Non-pigmented ciliary epithelial cell (primary cell): ENCODE results near the gene MAP3K4.
A peak's percentile ranks its signal among the peaks of the same experiment; 100 is the strongest.

ENCODE experiments used
- DNase-seq: peaks from one replicate; pipeline ENCODE4 v3.0.0-alpha.2; 2010; ENCODE audit warnings: low read depth

Gene MAP3K4

DNA sequence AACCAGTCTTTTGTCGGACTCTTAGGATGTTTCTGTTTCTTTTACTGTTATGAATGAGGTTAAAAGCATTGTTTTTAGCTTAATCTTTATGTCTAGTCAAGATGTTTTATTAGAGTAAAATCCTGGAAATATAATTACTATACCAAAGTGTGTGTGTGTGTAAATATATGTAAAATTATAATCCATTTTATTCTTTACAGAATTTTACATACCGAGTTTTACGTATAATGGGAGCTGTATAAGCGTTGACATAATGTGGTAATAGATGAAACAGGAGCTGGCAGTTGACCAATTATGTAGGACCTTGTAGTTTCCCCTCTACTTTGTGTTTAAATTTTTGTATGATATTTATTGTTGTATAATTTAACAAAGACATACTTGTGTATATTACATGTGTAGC is 16.7 kb downstream of the MAP3K4 start:
- no peak for DNase-seq

GRCh38 chr6:161009991-161010390 is 18.4 kb downstream of the MAP3K4 start:
- DNase-seq = no peak

- DNase-seq = no peak
These were observed 18.8 kb downstream of the MAP3K4 start for GRCh38 chr6:161010418-161010817.

- DNase-seq = no peak
These were observed 20.2 kb downstream of the MAP3K4 start for GRCh38 chr6:161011492-161012480.

GRCh38 chr6:161013695-161014094 is 22.1 kb downstream of the MAP3K4 start:
- DNase-seq = no peak

GRCh38 chr6:161017766-161018564 is 26.4 kb downstream of the MAP3K4 start:
- no peak for DNase-seq

DNA sequence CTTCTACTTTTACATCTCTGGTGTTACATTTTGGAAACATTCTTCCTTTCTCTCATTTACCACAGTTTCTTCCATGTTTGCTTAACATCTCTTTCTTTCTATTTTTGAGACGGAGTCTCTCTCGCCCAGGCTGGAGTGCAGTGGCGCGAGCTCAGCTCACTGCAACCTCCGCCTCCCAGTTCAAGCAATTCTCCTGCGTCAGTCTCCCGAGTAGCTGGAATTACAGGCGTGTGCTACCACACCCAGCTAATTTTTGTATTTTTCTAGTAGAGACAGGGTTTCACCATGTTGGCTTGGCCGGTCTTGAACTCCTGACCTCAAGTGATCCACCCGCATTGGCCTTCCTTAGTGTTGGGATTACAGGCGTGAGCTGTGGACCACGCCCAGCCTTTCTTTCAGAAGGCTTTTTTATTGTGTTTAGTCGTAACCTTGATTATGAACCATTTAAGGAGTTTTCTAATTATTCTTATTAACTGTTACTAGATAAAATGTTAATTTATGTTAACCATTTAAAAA is 27.8 kb downstream of the MAP3K4 start:
- DNase-seq = no peak

- DNase-seq = no peak
These were observed 30.0 kb downstream of the MAP3K4 start for GRCh38 chr6:161021543-161021942.

DNA sequence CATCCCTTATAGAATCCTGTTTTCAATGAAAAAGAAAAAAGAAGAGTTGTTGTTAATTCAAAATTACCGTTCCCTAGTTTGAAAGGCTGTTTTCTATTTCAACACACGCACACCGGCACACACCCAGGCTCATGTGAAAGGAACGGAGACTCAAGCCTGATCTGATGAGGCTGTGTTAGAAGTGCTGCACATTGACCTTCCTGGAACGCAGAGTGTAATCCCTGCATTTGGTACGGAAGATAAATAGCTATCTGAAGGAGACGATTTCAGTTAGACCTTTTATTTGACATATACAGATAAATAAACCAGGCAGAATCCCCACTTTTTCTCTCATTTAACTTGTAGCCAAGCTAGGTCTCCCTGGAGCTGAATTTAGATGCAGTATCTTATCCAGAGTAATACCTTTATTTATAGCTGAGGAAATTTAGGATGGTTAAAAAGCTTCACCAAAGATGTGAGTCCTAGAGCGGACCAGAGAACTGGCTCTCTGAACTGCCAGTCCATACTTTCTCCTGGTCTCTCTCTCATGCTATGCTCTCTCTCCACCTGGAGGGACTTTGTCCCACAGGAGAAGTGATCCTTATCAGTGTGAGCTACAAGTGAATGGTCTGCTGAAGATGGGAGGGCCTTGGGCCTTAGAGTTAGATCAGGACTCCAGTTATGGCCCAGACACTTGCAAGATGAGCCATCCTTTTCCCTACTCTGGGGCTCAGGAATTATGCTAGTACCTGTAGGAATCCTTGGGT is 30.6 kb downstream of the MAP3K4 start:
- DNase-seq = no peak

DNA sequence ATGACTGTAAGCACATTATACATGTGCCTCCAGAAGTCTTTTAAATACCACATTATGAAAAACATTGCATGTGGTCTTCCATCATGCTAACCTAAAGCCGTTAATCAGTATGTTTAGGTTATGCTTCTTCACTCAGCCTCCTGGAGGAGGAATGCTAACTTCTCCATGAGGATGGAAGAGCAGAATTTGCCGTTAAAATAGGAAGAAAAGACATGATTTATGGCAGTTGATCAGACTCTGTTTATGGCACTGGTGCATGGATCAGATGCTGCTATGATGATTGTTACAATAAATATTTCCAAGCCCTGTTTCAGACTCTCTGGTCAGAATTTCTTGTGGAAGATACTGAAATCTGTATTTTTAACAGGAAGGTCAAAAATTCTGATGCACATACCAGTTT is 31.7 kb downstream of the MAP3K4 start:
- no peak for DNase-seq

- no peak for DNase-seq
These were observed 32.9 kb downstream of the MAP3K4 start for GRCh38 chr6:161024364-161024920.

- DNase-seq = no peak
These were observed 35.8 kb downstream of the MAP3K4 start for GRCh38 chr6:161027385-161027784.

DNA sequence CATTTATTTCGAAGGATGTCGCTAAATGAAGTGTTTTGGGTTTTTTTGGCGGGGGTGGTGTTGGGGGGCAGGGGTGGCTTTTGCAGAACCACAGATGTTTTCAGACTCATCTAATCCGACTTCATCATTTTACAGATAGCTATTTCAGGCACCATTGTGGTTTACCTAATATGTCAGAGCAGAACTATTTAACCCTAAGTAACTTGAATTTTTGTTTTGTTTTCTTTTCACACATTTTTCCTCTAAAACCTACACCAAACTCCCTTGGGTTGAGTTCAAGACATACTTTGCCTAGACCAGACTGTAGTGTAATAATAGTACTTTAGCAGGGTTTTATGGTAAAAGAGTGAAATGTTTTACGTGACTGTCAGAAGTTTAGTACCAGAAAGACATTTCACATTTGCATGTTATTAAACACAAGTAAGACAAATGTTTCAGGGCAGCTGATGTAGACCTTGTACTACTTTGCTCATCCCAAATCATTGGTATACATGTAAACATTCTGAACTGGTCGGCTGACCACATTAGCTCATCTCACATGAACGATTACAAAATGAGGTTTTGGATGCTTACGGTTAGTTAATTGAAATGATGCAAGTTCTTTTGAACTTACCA is 37.7 kb downstream of the MAP3K4 start:
- DNase-seq = peak; percentile 76

DNA sequence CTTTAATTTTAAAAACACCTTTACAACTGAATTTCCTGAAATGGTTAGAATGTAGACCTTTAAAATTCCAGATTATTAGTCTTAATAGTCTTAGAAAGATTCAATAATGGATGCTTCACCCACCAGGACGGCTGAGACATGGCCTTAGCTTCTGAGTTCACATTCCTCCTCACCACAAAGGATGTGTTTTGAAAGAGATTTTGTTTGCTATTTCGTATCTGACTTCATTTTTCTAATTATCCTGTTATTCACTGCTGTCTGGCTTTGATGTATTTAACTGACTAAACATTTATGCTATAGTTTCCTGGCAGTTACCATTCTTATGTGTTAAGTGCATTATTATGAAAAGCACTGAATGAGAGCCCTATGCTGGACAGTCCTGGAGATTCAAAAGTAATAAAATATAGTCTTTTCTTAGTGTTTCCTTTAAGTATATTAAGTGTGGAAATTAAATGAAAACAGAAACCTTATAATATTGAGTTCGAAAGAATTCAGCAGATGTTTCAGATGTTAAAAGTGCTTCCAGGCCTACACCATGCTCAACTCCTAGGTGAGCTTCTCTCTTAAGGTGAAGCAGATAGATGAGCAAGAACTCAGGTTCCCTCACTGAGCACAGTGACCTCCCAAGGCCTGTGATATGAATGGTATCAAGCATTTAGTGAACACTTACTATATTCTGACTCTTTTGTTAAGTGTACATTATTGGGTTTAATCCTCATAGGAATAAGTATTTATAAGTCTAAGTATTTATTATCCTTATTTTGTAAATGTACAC is 40.3 kb downstream of the MAP3K4 start:
- DNase-seq = peak; percentile 50

- no peak for DNase-seq
These were observed 42.1 kb downstream of the MAP3K4 start for GRCh38 chr6:161033667-161034066.

DNA sequence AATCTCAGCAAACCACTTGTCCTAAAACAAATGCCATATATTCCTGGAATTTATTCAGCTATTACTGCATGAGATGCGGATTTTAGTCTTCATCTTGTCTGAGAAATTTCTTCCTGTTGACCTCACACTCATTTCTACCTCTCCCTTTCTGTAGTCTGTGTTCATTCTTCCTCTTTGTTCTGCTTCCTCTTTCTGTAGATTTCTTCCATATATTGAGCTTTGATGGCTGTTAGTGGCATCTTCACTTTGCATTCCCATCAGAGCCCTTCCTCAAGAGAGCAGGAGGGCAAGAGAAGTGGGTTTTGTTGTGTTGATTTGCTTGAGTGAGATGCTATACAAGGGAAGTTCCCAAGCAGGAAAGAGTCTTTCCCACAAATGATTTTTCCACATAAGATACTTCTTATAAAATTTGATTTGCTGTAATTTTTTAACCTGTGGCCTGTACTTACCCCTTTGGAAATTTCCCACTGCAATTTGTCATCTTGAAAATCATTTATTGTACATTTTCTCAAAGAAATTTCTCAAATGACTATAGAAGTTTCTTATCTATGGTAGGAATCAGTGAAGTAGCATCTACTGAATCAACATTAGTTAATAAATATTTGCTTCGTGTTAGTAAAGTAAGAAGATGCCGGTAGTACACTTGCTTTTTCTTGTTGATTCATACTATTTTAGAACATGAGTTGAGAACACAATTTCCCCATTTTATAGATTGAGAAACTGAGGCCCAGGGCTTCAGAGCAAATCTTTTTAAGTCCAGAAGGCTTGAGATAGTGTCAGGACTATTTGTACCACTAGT is 43.8 kb downstream of the MAP3K4 start:
- DNase-seq = no peak

- DNase-seq = no peak
These were observed 44.4 kb downstream of the MAP3K4 start for GRCh38 chr6:161035981-161036263.

- DNase-seq = no peak
These were observed 46.3 kb downstream of the MAP3K4 start for GRCh38 chr6:161037873-161038228.

- peak; percentile 78 for DNase-seq
These were observed 46.9 kb downstream of the MAP3K4 start for GRCh38 chr6:161038229-161039031.
